ENCODE data around the gene TSHZ2.

TSHZ2 gene

GRCh38 chr20:53032046-53032445, 59.9 kb downstream of the TSHZ2 start:
- no peak for DNase-seq

DNA sequence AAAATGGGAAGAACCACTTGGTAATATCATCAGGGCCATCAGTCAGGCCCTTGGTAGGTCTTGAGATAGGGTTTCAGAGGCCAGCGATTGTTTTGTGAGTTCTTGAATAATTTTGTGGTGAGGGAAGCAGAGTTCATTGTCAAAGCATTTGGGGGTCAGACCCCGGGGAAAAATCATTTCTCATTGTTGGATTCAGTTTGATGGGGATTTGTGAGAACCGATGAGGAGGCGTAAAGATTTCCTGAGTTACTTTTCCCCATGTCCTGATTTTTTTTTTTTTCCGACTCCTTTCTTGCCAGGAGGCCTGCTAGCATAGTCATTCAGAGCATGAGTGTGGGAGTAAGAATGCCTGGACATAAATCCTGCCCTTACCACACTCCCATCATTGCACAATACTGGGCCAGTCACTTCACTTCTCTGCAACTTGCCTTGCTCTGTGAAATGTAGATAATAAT, 60.3 kb downstream of the TSHZ2 start:
- no peak for DNase-seq

DNA sequence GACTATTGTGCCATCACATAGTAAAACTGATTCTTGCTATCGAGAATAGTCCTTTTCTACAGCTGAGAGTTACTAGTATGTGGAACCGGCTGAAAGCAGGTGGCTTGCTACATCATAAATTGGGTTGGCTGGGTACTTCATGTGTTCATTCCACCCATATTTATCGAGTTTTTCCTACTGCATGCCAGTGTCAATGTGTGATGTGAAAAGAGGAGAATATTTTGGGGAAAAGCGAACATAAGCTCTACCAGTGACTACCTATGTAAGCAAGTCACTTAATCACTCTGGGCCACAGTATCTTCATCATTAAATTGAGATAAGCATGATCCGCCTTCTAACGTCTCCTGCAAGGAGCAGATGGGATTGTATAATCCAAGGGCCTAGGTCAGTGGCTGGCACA, 61.0 kb downstream of the TSHZ2 start:
- no peak for DNase-seq

GRCh38 chr20:53034899-53035298, 62.7 kb downstream of the TSHZ2 start:
- DNase-seq, result no peak

- DNase-seq, result no peak
Observed at GRCh38 chr20:53036992-53037391, 64.8 kb downstream of the TSHZ2 start.

DNA sequence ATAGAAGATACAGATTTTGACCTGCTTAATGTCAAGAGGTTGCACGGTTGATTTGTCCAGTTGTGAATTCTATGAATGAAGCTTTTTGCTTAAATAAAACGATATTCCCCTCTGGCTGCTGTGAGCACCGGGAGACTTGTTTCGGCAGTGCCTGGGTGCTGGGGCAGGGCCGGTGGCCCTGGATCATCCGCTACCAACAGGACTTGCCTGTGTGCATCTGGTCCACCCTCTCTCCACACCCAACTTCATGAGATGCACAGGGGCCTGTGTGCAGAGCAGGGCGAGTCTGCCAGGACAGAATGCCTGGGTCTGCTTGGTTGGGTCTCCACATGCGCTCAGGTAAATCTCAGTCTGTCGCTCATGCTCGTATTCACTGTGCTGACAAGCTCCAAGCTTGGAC, 65.5 kb downstream of the TSHZ2 start:
- DNase-seq, result no peak

DNA sequence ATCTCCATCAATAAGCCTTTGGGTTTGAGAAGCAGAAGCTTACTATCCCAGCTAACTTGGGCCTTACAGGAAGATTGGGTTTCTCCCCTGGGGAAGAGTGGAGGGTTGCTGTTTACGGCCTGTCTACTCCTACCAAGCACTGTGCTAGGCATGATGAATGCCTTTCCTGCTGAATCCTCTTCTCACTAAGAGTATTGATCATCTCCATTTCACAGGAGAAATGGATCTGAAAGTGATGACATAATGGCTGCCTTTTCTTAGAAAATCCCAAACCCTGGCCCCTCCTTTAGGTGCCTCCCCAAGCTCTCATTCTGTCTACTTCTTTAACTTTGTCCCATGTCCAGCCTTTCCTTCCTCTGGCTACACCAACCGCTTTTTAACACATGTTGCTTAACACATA, 66.1 kb downstream of the TSHZ2 start:
- no peak for DNase-seq

DNA sequence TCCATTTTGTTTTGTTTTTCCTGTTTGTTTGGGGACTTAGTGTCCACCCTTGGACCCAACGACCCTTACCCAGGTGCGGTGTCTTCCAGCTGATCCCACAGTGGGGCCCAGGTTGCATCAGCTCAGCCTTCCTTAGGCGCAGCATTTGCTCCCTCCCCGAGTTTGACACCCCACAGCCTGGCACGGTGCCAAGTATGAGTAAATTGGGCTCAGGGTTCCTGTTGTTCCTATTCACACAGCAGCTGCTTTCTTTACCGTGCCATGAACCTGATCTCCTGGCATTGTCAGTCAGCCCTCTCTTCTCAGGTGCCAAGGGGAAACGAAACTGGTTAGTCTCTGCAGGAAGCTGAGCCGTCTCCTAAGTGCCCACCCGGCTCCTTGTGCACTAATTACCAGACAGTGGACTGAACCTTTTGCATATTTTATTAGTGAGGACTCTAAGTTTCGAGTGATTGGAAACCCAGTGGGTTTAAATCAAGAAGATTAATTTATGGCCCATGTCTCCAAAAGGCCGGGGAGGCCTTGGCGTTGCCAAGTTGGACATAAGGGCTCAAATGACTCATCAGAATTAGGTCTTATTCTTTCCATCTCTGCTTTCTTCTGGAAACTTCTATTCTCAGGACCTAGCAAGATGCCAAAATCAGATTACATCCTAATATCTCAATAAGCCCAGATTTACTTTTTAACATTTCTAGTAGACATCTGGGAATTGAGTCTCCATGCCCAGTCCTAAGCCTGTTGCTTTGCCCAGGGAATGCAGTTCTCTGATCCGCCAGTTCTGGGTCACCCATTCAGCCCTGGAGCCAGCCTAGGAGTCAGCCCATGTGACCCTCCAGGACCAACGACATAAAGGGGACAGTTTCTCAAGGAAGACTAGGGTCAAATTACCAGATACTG, 68.8 kb downstream of the TSHZ2 start:
- no peak for DNase-seq

DNA sequence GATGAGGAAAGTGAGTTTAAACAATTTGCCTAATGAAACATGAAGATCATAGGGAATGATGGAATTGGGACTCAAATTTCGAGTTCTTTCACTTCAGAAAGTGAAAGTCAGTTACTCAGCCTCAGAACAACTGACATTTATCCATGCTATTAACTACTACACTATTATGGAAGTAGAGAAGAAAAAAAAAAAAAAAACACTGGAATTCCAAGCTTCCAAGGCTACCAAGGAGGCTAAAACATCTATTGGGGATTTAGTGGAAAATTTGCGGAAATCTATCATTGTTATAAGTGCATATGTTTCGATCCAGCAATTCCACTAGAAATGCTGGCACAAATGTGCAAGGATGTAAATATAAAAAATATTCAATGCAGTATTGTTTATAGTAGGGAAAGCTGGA, 70.4 kb downstream of the TSHZ2 start:
- no peak for DNase-seq

- DNase-seq, result no peak
Observed at GRCh38 chr20:53044296-53044695, 72.1 kb downstream of the TSHZ2 start.

DNA sequence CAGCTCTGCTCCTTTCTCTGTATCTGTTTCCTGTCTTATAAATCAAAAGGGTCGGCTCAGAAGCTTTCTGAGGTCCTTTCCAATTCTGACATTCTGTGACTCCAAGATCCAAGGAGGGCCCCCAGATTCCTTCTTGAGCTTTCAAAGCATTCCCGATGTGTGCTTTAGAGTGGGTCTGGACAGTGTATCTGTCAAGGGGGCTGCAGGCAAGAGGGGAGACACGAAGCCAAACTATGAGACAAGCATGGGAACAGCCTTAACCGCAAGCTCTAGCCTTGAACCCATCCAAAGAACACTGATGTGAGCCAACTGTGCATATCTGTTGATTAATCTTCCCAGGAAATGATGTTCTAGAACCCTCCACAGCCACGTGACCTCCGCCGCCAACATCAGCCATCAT, 73.8 kb downstream of the TSHZ2 start:
- DNase-seq, result no peak

GRCh38 chr20:53047203-53047602, 75.0 kb downstream of the TSHZ2 start:
- DNase-seq, result no peak

DNA sequence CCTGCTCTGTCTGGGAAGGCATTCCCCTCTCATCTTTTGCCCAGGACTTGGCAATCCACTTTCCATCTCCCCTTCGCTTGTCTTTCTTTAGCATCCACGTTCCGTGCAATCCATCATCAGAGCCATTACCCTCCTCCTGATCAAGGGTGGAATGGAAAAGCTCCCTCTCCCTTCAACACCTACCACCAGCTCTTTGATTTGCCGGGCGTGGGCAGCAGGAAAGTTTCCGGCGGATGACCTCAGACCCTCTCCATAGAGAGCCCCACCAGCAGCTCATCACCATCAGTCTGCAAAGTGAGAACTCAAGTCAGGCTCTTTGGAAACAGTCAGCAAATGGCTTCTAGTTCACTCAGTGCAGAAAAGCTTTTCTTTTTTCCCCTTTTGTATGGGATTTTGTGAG, 76.2 kb downstream of the TSHZ2 start:
- no peak for DNase-seq

DNA sequence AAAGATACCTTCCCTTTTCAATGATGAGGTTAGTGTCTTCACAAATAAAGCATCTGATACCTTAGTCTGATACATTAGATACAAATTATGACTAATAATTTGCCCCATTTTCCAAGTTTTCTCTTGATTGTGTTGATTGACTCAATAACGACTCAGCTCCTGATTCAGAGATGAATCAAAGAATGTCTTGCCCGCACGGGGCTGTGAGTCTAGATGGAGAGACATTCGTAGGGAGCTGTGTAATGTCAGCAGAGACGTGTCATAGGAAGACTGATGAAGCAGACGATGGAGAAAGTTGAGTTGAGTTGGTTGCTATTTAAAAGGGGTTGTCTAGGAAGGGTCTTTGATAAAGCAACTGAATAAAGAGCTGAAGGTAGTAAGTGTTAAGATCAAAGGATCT, 78.2 kb downstream of the TSHZ2 start:
- DNase-seq, result no peak

DNA sequence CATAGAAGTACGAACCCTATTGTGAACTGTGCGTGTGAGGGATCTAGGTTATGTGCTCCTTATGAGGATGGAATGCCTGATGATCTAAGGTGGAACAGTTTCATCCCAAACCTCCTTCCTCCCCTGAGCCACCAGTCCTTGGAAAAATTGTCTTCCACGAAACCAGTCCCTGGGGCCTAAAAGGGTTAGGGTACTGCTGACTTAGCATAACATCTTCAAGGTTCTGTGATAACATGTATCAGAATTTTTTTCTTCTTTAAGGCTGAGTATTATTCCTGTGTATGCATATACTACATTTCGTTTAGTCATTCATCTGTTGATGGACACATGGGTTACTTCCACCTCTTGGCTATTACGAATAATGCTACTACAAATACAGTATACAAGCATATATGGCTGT, 80.2 kb downstream of the TSHZ2 start:
- DNase-seq, result no peak

DNA sequence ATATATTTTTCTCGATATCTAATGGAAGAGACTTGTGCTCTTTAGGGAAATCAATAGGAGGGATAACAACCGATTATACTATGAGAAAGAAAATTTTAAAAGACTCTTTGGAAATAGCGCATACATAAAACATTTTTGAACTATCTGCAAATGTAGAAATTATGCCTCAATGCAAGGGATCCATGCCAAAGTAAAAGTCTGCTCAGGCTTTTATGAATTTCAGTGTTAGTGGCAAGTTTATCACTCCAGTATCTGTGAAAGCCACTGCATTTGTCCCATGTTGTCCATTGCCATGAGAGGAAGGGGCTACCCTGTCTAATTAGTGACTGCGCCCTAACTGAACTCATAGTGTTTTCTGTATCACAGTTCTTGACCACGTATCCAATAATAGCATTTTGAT, 81.4 kb downstream of the TSHZ2 start:
- DNase-seq, result no peak

- DNase-seq, result no peak
Observed at GRCh38 chr20:53055367-53056067, 83.4 kb downstream of the TSHZ2 start.

DNA sequence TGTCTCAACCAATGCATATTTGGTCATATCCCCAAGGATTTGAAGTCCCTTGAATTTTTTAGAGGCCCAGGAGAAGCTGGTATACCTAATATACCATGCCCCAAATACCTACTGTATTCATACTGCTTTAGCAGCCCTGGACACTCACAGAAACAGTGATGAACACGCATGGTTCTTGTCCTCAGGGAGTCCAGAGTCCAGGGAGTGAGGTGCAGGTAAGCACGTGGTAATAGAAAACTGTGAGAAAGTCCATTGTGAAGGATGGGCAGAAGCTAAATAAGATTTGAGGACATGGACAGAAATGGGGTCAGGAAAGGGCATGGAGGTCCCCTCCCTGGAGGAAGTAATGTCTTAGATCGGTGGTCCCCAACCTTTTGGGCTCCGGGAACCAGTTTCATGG, 85.4 kb downstream of the TSHZ2 start:
- no peak for DNase-seq

DNA sequence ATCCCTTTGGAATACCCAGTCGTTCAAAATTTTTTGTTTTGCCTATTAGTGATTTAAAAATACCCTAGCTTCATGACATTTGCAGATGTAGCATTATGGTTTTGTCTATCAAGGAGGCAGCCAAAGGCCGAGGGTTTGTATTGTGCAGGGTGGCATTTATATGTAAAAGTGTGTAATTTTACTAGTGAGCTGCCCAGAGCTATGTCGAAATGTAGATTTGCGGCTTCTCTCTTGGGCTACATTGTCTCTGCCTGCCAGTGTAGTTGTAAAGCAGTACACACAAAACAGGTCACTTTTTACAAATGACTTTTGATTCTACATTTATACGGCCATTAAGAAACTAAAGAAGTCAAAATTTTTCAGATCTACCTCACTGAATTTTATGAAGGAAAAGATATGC, 87.7 kb downstream of the TSHZ2 start:
- DNase-seq, result no peak

GRCh38 chr20:53061192-53062108, 89.3 kb downstream of the TSHZ2 start:
- no peak for DNase-seq

GRCh38 chr20:53064935-53065334, 92.8 kb downstream of the TSHZ2 start:
- DNase-seq, result no peak

DNA sequence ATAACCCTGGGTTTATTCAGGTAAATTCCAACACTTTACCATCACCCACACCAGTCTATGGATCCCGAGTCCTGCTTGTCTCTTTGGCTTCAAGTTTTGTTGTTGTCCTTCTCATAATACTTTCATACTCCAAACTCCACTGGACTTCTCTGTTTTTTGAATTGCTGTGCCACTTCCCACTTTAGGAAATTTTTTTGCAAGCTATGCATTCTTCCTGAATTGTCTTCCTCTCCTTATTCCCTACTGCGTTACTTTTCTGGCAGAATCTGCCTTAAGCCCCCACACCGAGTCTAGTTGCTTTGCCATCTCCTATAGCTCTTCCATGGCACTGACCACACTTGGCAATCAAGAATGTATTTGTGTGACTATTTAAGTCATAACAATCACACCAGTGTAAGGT, 96.1 kb downstream of the TSHZ2 start:
- no peak for DNase-seq

- no peak for DNase-seq
Observed at GRCh38 chr20:53069132-53069531, 97.0 kb downstream of the TSHZ2 start.
